Calu3 (cell line): ENCODE results near the gene QSOX1. TPM values are rescaled to one million over a fixed set of nuclear protein-coding genes. Genes with fewer than 3 reads are reported as not detected.

Experiments
- BruUV-seq: library from RNA; stranded (reverse); fragments of 400-500 nt; replicated peaks from 2 replicates; lab custom pipeline; 2021; lab: Mats Ljungman, UMichigan
- CTCF ChIA-PET: fragments of 300-600 bp; sonication (Branson Sonifier 250); formaldehyde crosslinking; loops from one replicate; lab custom pipeline; 2022; ENCODE audit warnings: antibody characterized with exemption; lab: Charles Lee
- DNase-seq: peaks from one replicate; pipeline ENCODE4 v3.0.0; 2022
- H3K27ac Mint-ChIP-seq: one replicate; pipeline ENCODE4 v1.8.0; 2022; ENCODE audit warnings: mixed read lengths; ENCODE audit not compliant: unreplicated experiment
- H3K27me3 Mint-ChIP-seq: one replicate; pipeline ENCODE4 v1.8.0; 2022; ENCODE audit warnings: mixed read lengths; ENCODE audit not compliant: unreplicated experiment
- H3K36me3 Mint-ChIP-seq: one replicate; pipeline ENCODE4 v1.8.0; 2022; ENCODE audit warnings: mild to moderate bottlenecking, moderate library complexity, mixed read lengths; ENCODE audit not compliant: insufficient read depth, unreplicated experiment
- H3K4me1 Mint-ChIP-seq: one replicate; pipeline ENCODE4 v1.8.0; 2022; ENCODE audit warnings: mild to moderate bottlenecking, low read depth, mixed read lengths; ENCODE audit not compliant: unreplicated experiment
- H3K4me3 Mint-ChIP-seq: one replicate; pipeline ENCODE4 v1.8.0; 2022; ENCODE audit warnings: mild to moderate bottlenecking, low read depth, moderate library complexity, mixed read lengths; ENCODE audit not compliant: unreplicated experiment
- H3K9me3 Mint-ChIP-seq: one replicate; pipeline ENCODE4 v1.8.0; 2022; ENCODE audit warnings: low read depth, mixed read lengths; ENCODE audit not compliant: unreplicated experiment
- CTCF ChIP-seq: fragments of 200-600 bp; IDR thresholded peaks from one replicate; pipeline ENCODE4 v1.8.0; 2022; ENCODE audit warnings: antibody characterized with exemption; ENCODE audit not compliant: unreplicated experiment
- intact Hi-C: fragments of 100-400 bp; cut with micrococcal nuclease; formaldehyde crosslinking; loops from one replicate; pipeline ENCODE4 v1.10.0; 2022; ENCODE audit not compliant: unreplicated experiment
- total RNA-seq: library from RNA; stranded (reverse); gene quantifications from 2 replicates; pipeline ENCODE4 v1.2.3, GENCODE V29; 2022

The QSOX1 gene
- total RNA-seq, 1 experiment from 2014 or later: 462 TPM

- intact Hi-C loops: no loop called here
Measured at GRCh38 chr1:180141381-180141934, 13.2 kb upstream of the QSOX1 start.

GRCh38 chr1:180143359-180143758, 11.3 kb upstream of the QSOX1 start:
- no TSS peak for BruUV-seq
- CTCF ChIA-PET: interaction anchor here (0.8 kb wide), 1 partner anchor 11 kb away, joined by 3 read pairs; the partner anchor contains the start of gene QSOX1
- no peak overlapping the region for H3K27ac Mint-ChIP-seq
- DNase-seq: no peak
- intact Hi-C loops: no loop called here
- TF ChIP-seq CTCF: no peak
- no peaks in the 10 kb centered on the region for H3K4me1 Mint-ChIP-seq
- H3K9me3 Mint-ChIP-seq: no peaks in the 10 kb centered on the region
- no peaks in the 10 kb centered on the region for H3K27me3 Mint-ChIP-seq
- H3K36me3 Mint-ChIP-seq: no peaks in the 10 kb centered on the region
- H3K4me3 Mint-ChIP-seq: no peak overlapping the region

More at GRCh38 chr1:180141381-180141934, 13.2 kb upstream of the QSOX1 start:
- no peak overlapping the region for H3K27ac Mint-ChIP-seq
- H3K27me3 Mint-ChIP-seq: no peaks in the 10 kb centered on the region
- H3K4me3 Mint-ChIP-seq: no peak overlapping the region
- peaks cover 3% of the 10 kb centered on the region for H3K9me3 Mint-ChIP-seq
- TF ChIP-seq CTCF: no peak
- no TSS peak for BruUV-seq
- no peak for DNase-seq
- CTCF ChIA-PET: no interaction called here
- H3K4me1 Mint-ChIP-seq: peaks cover 10% of the 10 kb centered on the region
- H3K36me3 Mint-ChIP-seq: no peaks in the 10 kb centered on the region

- Mint-ChIP-seq H3K27ac (no peak overlapping the region), H3K36me3 (no peaks in the 10 kb centered on the region), H3K9me3 (no peaks in the 10 kb centered on the region), H3K4me3 (no peak overlapping the region), H3K27me3 (no peaks in the 10 kb centered on the region), H3K4me1 (peaks cover under 1% of the 10 kb centered on the region)
- TF ChIP-seq CTCF: no peak
- CTCF ChIA-PET: no interaction called here
- no peak for DNase-seq
- no TSS peak for BruUV-seq
- intact Hi-C loops: no loop called here
Measured at GRCh38 chr1:180144659-180145357, 9.9 kb upstream of the QSOX1 start.

GRCh38 chr1:180145446-180145845, 9.2 kb upstream of the QSOX1 start:
- peaks cover 7% of the 10 kb centered on the region for H3K4me1 Mint-ChIP-seq
- no TSS peak for BruUV-seq
- no peak for TF ChIP-seq CTCF
- H3K9me3 Mint-ChIP-seq: no peaks in the 10 kb centered on the region
- intact Hi-C loops: no loop called here
- no peak overlapping the region for H3K27ac Mint-ChIP-seq
- CTCF ChIA-PET: no interaction called here
- H3K4me3 Mint-ChIP-seq: no peak overlapping the region
- no peaks in the 10 kb centered on the region for H3K27me3 Mint-ChIP-seq
- no peak for DNase-seq
- no peaks in the 10 kb centered on the region for H3K36me3 Mint-ChIP-seq
